Raji (cell line): ENCODE data around the gene NRTN.

Experiments
- POLR2A ChIP-seq: IDR thresholded peaks from 2 replicates; pipeline ENCODE4 v1.6.1; 2011; ENCODE audit warnings: low read depth, low read length, control low read depth; ENCODE audit not compliant: insufficient read depth

NRTN gene

GRCh38 chr19:5821521-5822180, 16.8 kb downstream of the NRTN start:
- no peak for TF ChIP-seq POLR2A

- TF ChIP-seq POLR2A = no peak
Measured at GRCh38 chr19:5822181-5822844, 17.4 kb downstream of the NRTN start.

GRCh38 chr19:5823579-5824281, 18.9 kb downstream of the NRTN start:
- no peak for TF ChIP-seq POLR2A

GRCh38 chr19:5824751-5825150, 19.9 kb downstream of the NRTN start:
- no peak for TF ChIP-seq POLR2A

GRCh38 chr19:5825178-5825577, 20.3 kb downstream of the NRTN start:
- no peak for TF ChIP-seq POLR2A

GRCh38 chr19:5826531-5827341, 21.9 kb downstream of the NRTN start:
- TF ChIP-seq POLR2A = no peak; the same call in 1 of the 2 replicates

- TF ChIP-seq POLR2A = no peak
Measured at GRCh38 chr19:5827342-5827890, 22.5 kb downstream of the NRTN start.

- peak; percentile 91 for TF ChIP-seq POLR2A
Measured at GRCh38 chr19:5827891-5828660, 23.2 kb downstream of the NRTN start.

- TF ChIP-seq POLR2A = peak; percentile 32; the same call in 1 of the 2 replicates
Measured at GRCh38 chr19:5828661-5829566, 24.0 kb downstream of the NRTN start.

- 0 out of 2 replicates have a peak, but pooled peaks have one; percentile 0 for TF ChIP-seq POLR2A
Measured at GRCh38 chr19:5829567-5830310, 24.9 kb downstream of the NRTN start.

- no peak for TF ChIP-seq POLR2A
Measured at GRCh38 chr19:5831159-5831558, 26.3 kb downstream of the NRTN start.

GRCh38 chr19:5832061-5832460, 27.2 kb downstream of the NRTN start:
- TF ChIP-seq POLR2A = no peak

GRCh38 chr19:5832527-5833216, 27.8 kb downstream of the NRTN start:
- TF ChIP-seq POLR2A = no peak
